Measurements from ENCODE around the gene FLT1.

FLT1 gene

GRCh38 chr13:28483313-28483931, 11.5 kb downstream of the FLT1 start:
- no peak overlapping the region for H3K4me3 ChIP-seq (ENCODE audit: low read depth, low read length)
- DNase-seq = no peak
- H3K27ac ChIP-seq = no peak overlapping the region
- no peaks in the 10 kb centered on the region for H3K9me3 ChIP-seq (ENCODE audit: severe bottlenecking)
- no peak for TF ChIP-seq CTCF (IDR thresholded peaks at IDR 0.05; ENCODE audit: low read depth, low read length)
- no peaks in the 10 kb centered on the region for H3K27me3 ChIP-seq (ENCODE audit: insufficient read depth, low read depth, severe bottlenecking)
- no peaks in the 10 kb centered on the region for H3K36me3 ChIP-seq

- DNase-seq = no peak
- H3K36me3 ChIP-seq = no peaks in the 10 kb centered on the region
- no peak overlapping the region for H3K4me3 ChIP-seq (ENCODE audit: low read depth, low read length)
- no peaks in the 10 kb centered on the region for H3K9me3 ChIP-seq (ENCODE audit: severe bottlenecking)
- TF ChIP-seq CTCF (IDR thresholded peaks at IDR 0.05; ENCODE audit: low read depth, low read length) = no peak
- no peaks in the 10 kb centered on the region for H3K27me3 ChIP-seq (ENCODE audit: insufficient read depth, low read depth, severe bottlenecking)
- H3K27ac ChIP-seq = no peak overlapping the region
Observed at GRCh38 chr13:28479005-28479404, 15.9 kb downstream of the FLT1 start.

- H3K4me3 ChIP-seq (ENCODE audit: low read depth, low read length) = no peak overlapping the region
- H3K9me3 ChIP-seq (ENCODE audit: severe bottlenecking) = no peaks in the 10 kb centered on the region
- H3K36me3 ChIP-seq = no peaks in the 10 kb centered on the region
- no peak overlapping the region for H3K27ac ChIP-seq
- DNase-seq = no peak
- no peak for TF ChIP-seq CTCF (IDR thresholded peaks at IDR 0.05; ENCODE audit: low read depth, low read length)
- H3K27me3 ChIP-seq (ENCODE audit: insufficient read depth, low read depth, severe bottlenecking) = no peaks in the 10 kb centered on the region
Observed at GRCh38 chr13:28478127-28478526, 16.8 kb downstream of the FLT1 start.

- no peak for TF ChIP-seq CTCF (IDR thresholded peaks at IDR 0.05; ENCODE audit: low read depth, low read length)
- no peaks in the 10 kb centered on the region for H3K9me3 ChIP-seq (ENCODE audit: severe bottlenecking)
- DNase-seq = no peak
- no peaks in the 10 kb centered on the region for H3K36me3 ChIP-seq
- no peaks in the 10 kb centered on the region for H3K27me3 ChIP-seq (ENCODE audit: insufficient read depth, low read depth, severe bottlenecking)
- no peak overlapping the region for H3K4me3 ChIP-seq (ENCODE audit: low read depth, low read length)
- H3K27ac ChIP-seq = no peak overlapping the region
Observed at GRCh38 chr13:28477709-28477973, 17.3 kb downstream of the FLT1 start.

GRCh38 chr13:28476919-28477708, 17.8 kb downstream of the FLT1 start:
- no peak for TF ChIP-seq CTCF (IDR thresholded peaks at IDR 0.05; ENCODE audit: low read depth, low read length)
- H3K4me3 ChIP-seq (ENCODE audit: low read depth, low read length) = no peak overlapping the region
- DNase-seq = no peak
- no peak overlapping the region for H3K27ac ChIP-seq
- no peaks in the 10 kb centered on the region for H3K36me3 ChIP-seq
- no peaks in the 10 kb centered on the region for H3K9me3 ChIP-seq (ENCODE audit: severe bottlenecking)
- no peaks in the 10 kb centered on the region for H3K27me3 ChIP-seq (ENCODE audit: insufficient read depth, low read depth, severe bottlenecking)

Data from WERI-Rb-1 (cell line).